ENCODE results near the gene GPR149. TPM values are rescaled to one million over a fixed set of nuclear protein-coding genes. Genes with fewer than 3 reads are reported as not detected.

Gene GPR149
- total RNA-seq, 2 donors from 2014 or later: not detected

Other genes with a start within 250 kb of the GPR149 start
- 100 to 1,000 TPM in 1 of 2 donors, 10 to 100 TPM in 1; 97.7 to 100 TPM for gene DHX36, start 105.7 kb downstream of the GPR149 start, total RNA-seq